Nephron progenitor cell (in vitro differentiated cells): ENCODE measurements around the gene BEX1.
"Not testable (repeated sequence)": the region's sequence is repeated elsewhere in the genome, so short reads cannot be mapped to it uniquely, and the experiment has no call there.

Experiments
- DNase-seq: peaks from one replicate; pipeline ENCODE4 v3.0.0; 2021
- H3K27ac Mint-ChIP-seq: 2 replicates; pipeline ENCODE4 v1.8.0; 2021; ENCODE audit warnings: mild to moderate bottlenecking, moderate library complexity, mixed read lengths
- H3K27me3 Mint-ChIP-seq: 2 replicates; pipeline ENCODE4 v1.8.0; 2021; ENCODE audit warnings: mild to moderate bottlenecking, low read depth, mixed read lengths; ENCODE audit not compliant: poor library complexity
- H3K36me3 Mint-ChIP-seq: 2 replicates; pipeline ENCODE4 v1.8.0; 2021; ENCODE audit warnings: low read depth, mixed read lengths
- H3K4me1 Mint-ChIP-seq: 2 replicates; pipeline ENCODE4 v1.8.0; 2021; ENCODE audit warnings: mixed read lengths
- H3K4me3 Mint-ChIP-seq: 2 replicates; pipeline ENCODE4 v1.8.0; 2021; ENCODE audit warnings: mild to moderate bottlenecking, moderate library complexity, mixed read lengths
- H3K9me3 Mint-ChIP-seq: 2 replicates; pipeline ENCODE4 v1.8.0; 2021; ENCODE audit warnings: mild to moderate bottlenecking, moderate library complexity, mixed read lengths
- TF ChIP-seq, protein P1 (sequence below): fragments of 200-600 bp; sonication (generic); IDR thresholded peaks from 2 replicates; pipeline ENCODE4 v1.5.0; 2021; ENCODE audit warnings: antibody characterized with exemption

BEX1 gene

DNA sequence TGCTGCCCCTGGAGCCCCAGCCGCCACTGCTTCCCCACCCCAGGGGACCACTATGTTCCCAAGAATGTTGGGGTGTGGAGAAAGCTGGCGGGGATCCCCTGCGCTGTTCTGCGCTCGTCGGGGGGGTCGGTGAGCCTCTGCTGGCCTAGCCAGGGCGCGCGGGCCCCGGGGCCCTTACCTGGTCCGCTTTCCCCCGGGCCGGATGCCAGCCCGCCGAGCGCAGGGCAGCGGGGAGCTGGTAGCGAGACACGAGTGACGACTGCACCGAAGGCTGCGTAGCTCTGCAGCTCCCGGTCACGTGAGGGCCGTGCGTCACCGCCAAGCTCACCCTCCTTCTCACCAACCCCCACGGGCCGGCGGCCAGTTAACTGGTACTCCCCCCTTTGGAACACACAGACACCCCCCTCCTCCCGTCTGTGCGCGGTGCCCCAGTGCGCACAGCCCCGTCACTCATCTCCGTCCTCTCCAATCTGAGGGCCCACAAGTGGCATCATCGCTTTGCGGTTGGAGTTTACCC is at the start of gene BEX1:
TSS of gene BEX1 (minus strand) at position 254 of the 517 bp plus-strand sequence. CDS start 897 bp downstream, outside the sequence.
- Mint-ChIP-seq H3K27me3 (peaks cover 4% of the 10 kb centered on the region), H3K4me1 (peaks cover 6% of the 10 kb centered on the region), H3K36me3 (peaks cover 10% of the 10 kb centered on the region), H3K4me3 (peak within 1 kb of the TSS; percentile 78), H3K9me3 (peaks cover 43% of the 10 kb centered on the region), H3K27ac (no peak within 1 kb of the TSS)
- peak; percentile 64 for DNase-seq
- TF ChIP-seq, protein P1, sequence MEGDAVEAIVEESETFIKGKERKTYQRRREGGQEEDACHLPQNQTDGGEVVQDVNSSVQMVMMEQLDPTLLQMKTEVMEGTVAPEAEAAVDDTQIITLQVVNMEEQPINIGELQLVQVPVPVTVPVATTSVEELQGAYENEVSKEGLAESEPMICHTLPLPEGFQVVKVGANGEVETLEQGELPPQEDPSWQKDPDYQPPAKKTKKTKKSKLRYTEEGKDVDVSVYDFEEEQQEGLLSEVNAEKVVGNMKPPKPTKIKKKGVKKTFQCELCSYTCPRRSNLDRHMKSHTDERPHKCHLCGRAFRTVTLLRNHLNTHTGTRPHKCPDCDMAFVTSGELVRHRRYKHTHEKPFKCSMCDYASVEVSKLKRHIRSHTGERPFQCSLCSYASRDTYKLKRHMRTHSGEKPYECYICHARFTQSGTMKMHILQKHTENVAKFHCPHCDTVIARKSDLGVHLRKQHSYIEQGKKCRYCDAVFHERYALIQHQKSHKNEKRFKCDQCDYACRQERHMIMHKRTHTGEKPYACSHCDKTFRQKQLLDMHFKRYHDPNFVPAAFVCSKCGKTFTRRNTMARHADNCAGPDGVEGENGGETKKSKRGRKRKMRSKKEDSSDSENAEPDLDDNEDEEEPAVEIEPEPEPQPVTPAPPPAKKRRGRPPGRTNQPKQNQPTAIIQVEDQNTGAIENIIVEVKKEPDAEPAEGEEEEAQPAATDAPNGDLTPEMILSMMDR, result no peak

DNA sequence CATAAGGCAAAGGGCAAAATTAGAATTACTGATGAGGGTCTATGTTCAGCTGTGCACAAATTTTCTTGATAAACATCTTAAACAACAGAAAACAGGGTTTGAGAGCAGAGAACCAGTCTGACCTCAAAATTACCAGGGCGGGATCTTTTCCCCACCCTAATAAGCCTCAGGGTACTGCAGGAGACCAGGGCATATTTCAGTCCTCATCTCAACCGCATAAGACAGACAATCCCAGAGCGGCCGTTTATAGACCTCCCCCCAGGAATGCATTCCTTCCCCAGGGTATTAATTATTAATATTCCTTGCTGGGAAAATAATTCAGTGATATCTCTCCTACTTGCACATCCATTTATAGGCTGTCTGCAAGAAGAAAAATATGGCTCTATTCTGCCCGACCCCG is 45.5 kb upstream of the BEX1 start:
- not testable (repeated sequence) for H3K4me3 Mint-ChIP-seq, H3K27me3 Mint-ChIP-seq, DNase-seq, H3K4me1 Mint-ChIP-seq, H3K36me3 Mint-ChIP-seq, H3K27ac Mint-ChIP-seq
- peaks cover 77% of the 10 kb centered on the region for H3K9me3 Mint-ChIP-seq

DNA sequence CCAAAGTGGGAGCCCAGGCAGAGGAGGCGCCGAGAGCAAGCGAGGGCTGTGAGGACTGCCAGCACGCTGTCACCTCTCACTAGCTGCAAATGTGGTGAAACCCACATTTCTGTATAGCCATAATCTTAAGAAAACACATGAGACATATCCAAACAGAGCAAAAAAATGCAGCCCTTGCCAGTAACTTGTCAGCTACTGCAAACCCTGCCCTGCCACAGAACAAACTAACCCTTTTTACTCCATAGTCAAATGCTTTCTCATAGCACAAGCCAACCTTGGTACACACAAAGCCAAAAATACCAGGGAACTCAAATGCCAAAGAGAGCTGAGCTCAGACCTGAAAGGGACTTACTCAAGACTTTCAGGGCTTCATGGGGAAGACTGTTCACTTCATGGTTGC is 43.9 kb upstream of the BEX1 start:
- H3K27me3 Mint-ChIP-seq, result no peaks in the 10 kb centered on the region
- H3K27ac Mint-ChIP-seq, result no peak overlapping the region
- H3K4me1 Mint-ChIP-seq, result no peaks in the 10 kb centered on the region
- H3K9me3 Mint-ChIP-seq, result peaks cover 69% of the 10 kb centered on the region
- H3K4me3 Mint-ChIP-seq, result no peak overlapping the region
- H3K36me3 Mint-ChIP-seq, result peaks cover 5% of the 10 kb centered on the region
- DNase-seq, result no peak
- TF ChIP-seq, protein P1, result no peak

DNA sequence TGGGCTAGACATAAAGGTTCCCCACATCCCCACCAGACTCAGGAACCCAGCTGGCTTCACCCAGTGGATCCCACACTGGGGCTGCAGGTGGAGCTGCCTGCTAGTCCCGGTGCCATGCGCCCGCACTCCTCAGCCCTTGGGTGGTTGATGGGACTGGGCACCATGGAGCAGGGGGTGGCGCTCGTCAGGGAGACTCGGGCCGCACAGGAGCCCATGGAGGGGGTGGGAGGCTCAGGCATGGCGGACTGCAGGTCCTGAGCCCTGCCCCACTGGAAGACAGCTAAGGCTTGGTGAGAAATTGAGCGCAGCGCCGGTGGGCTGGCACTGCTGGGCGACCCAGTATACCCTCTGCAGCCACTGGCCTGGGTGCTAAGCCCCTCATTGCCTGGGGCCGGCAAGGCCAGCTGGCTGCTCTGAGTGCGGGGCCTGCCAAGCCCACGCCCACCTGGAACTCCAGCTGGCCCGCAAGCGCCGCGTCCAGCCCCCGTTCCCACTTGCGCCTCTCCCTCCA is 43.3 kb upstream of the BEX1 start:
- DNase-seq, H3K36me3 Mint-ChIP-seq, H3K27me3 Mint-ChIP-seq, H3K27ac Mint-ChIP-seq, H3K4me3 Mint-ChIP-seq, H3K4me1 Mint-ChIP-seq: not testable (repeated sequence)
- H3K9me3 Mint-ChIP-seq, result peaks cover 66% of the 10 kb centered on the region

DNA sequence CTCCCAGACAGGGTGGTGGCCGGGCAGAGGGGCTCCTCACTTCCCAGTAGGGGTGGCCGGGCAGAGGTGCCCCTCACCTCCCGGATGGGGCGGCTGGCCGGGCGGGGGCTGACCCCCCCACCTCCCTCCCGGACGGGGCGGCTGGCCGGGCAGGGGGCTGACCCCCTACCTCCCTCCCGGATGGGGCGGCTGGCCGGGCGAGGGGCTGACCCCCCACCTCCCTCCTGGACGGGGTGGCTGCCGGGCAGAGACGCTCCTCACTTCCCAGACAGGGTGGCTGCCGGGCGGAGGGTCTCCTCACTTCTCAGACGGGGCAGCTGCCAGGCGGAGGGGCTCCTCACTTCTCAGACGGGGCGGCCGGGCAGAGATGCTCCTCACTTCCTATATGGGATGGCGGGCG is 40.4 kb upstream of the BEX1 start:
- not testable (repeated sequence) for H3K36me3 Mint-ChIP-seq, DNase-seq, H3K4me3 Mint-ChIP-seq, H3K27ac Mint-ChIP-seq, H3K27me3 Mint-ChIP-seq
- peaks cover 17% of the 10 kb centered on the region for H3K4me1 Mint-ChIP-seq
- peaks cover 59% of the 10 kb centered on the region for H3K9me3 Mint-ChIP-seq

DNA sequence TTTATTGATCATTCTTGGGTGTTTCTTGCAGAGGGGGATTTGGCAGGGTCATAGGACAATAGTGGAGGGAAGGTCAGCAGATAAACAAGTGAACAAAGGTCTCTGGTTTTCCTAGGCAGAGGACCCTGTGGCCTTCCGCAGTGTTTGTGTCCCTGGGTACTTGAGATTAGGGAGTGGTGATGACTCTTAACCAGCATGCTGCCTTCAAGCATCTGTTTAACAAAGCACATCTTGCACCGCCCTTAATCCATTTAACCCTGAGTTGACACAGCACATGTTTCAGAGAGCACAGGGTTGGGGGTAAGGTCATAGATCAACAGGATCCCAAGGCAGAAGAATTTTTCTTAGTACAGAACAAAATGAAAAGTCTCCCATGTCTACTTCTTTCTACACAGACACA is 39.9 kb upstream of the BEX1 start:
- not testable (repeated sequence) for DNase-seq, H3K36me3 Mint-ChIP-seq, H3K27me3 Mint-ChIP-seq, H3K4me3 Mint-ChIP-seq, H3K27ac Mint-ChIP-seq
- Mint-ChIP-seq H3K4me1 (peaks cover 17% of the 10 kb centered on the region), H3K9me3 (peaks cover 54% of the 10 kb centered on the region)

DNA sequence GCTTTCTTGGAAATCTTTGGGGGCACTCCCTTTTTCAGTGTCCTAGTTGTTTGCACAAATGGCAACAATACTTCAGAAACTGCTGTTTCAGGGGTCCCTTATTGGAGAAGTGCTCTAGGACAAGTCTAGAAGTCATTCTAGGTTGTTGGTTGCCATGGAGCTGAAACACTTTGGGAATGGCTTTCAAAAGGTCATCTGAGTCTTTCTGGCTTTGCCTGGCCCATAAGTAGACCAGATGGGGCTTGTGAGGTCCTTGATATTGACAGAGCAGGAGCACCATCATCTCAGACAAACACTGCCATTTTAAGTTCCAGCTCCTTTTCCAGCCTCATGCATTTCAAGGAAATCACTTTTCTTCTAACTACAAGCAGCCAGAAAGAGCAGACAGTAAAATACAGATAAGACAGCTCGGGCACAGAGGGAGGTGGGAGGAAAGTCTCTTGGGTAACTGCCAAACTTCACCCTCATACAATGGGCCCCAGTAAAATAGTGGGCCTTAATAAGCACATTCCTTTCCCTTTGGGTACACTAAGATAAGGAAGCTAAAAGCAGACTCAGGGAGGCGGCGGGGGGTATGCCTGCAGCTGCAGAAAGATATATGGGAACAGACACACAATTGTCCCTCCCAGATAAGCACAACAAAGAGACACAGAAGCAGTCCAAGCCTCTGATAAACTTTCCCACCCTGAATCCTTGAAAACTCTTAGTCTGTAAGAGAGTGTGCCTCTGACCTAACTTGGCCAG is 37.5 kb upstream of the BEX1 start:
- H3K27ac Mint-ChIP-seq, result peak overlapping the region; percentile 66
- TF ChIP-seq, protein P1, result no peak

DNA sequence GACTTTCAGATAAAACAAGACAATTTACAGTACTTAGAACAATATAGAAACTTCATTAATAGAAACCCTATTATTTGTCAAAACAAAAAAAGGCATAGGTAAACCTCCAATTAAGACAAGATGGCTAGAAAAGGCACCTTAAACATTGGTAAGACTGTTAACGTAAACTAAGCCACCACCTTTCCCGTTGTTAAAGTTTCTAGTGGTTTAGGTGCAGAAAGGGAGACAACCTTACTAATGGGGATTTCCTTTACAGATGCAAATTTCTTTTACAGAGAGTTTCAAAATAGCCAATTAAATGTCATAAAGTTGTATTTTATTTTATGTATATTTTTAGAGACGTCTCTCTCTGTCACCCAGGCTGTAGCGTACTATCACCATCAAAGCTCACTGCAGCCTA is 36.5 kb upstream of the BEX1 start:
- TF ChIP-seq, protein P1, result no peak

More for the DNA sequence above, 37.5 kb upstream of the BEX1 start:
- Mint-ChIP-seq H3K9me3 (peaks cover 52% of the 10 kb centered on the region), H3K36me3 (no peaks in the 10 kb centered on the region), H3K4me1 (peaks cover 17% of the 10 kb centered on the region), H3K27me3 (no peaks in the 10 kb centered on the region), H3K4me3 (no peak overlapping the region)
- no peak for DNase-seq

More for the DNA sequence above, 36.5 kb upstream of the BEX1 start:
- Mint-ChIP-seq H3K4me1 (peaks cover 17% of the 10 kb centered on the region), H3K27me3 (no peaks in the 10 kb centered on the region), H3K9me3 (peaks cover 50% of the 10 kb centered on the region), H3K36me3 (no peaks in the 10 kb centered on the region), H3K27ac (no peak overlapping the region), H3K4me3 (no peak overlapping the region)
- DNase-seq, result no peak
